Liver (tissue), 3 donors: ENCODE data around the gene L3MBTL3.

Experiments
- EGR1 ChIP-seq, 2 donors: IDR thresholded peaks; 2 replicates each; pipeline ENCODE4 v1.6.1; 2016 to 2018; ENCODE audit warnings: antibody characterized with exemption in 2 of 2, low read depth in 2 of 2
- FOXA1 ChIP-seq: IDR thresholded peaks from 2 replicates; pipeline ENCODE4 v1.6.1; 2016; ENCODE audit warnings: antibody characterized with exemption
- GABPA ChIP-seq, 2 donors: IDR thresholded peaks in 1 of 2; conservative IDR thresholded peaks in 1 of 2; 2 replicates each; pipeline ENCODE4 v1.6.1; 2016; ENCODE audit warnings: antibody characterized with exemption in 2 of 2, mild to moderate bottlenecking in 1 of 2, moderate library complexity in 1 of 2
- JUND ChIP-seq, 2 donors: IDR thresholded peaks; 2 replicates each; pipeline ENCODE4 v1.6.1; 2016; ENCODE audit warnings: antibody characterized with exemption in 2 of 2
- RAD21 ChIP-seq, 2 donors: IDR thresholded peaks; 2 replicates each; pipeline ENCODE4 v1.6.1; 2016; ENCODE audit warnings: antibody characterized with exemption in 2 of 2, mild to moderate bottlenecking in 2 of 2
- TAF1 ChIP-seq: conservative IDR thresholded peaks from 2 replicates; pipeline ENCODE4 v1.6.1; 2016; ENCODE audit warnings: antibody characterized with exemption, mild to moderate bottlenecking
- TF ChIP-seq, protein P1 (sequence below): fragments of 150-350 bp; IDR thresholded peaks from 2 replicates; pipeline ENCODE4 v1.5.1; 2017; ENCODE audit warnings: improper control_type of control experiment, low read depth, low read length; ENCODE audit not compliant: missing input control
- TF ChIP-seq, protein P2 (sequence below): IDR thresholded peaks from 2 replicates; pipeline ENCODE4 v1.6.1; 2016; ENCODE audit warnings: antibody characterized with exemption
- TF ChIP-seq, protein P3 (sequence below): IDR thresholded peaks from 2 replicates; pipeline ENCODE4 v1.6.1; 2016; ENCODE audit warnings: antibody characterized with exemption, mild to moderate bottlenecking
- TF ChIP-seq, protein P4 (sequence below): IDR thresholded peaks from 2 replicates; pipeline ENCODE4 v1.6.1; 2016; ENCODE audit warnings: antibody characterized with exemption
- donor health status: healthy.
- donor health status: healthy.

DNA sequence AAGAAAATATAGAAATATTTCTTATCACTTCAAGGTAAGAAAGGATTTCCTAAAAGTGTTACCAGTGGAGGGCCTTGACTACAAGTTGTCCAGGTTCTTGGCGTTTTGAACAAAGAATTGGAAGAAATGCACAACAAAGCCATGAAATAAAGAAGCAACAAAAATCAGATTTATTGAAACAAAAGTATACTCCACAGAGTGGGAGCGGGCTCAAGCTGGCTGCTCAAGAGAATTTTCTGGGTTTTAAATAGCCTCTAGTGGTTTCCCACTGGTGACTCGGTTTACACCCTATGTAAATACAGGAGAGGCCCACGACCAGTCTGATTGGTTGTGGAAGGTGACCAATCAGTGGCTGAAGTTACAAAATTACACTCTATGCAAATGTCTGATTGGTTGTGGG is 140.2 kb downstream of the L3MBTL3 start:
- TF ChIP-seq, protein P1, sequence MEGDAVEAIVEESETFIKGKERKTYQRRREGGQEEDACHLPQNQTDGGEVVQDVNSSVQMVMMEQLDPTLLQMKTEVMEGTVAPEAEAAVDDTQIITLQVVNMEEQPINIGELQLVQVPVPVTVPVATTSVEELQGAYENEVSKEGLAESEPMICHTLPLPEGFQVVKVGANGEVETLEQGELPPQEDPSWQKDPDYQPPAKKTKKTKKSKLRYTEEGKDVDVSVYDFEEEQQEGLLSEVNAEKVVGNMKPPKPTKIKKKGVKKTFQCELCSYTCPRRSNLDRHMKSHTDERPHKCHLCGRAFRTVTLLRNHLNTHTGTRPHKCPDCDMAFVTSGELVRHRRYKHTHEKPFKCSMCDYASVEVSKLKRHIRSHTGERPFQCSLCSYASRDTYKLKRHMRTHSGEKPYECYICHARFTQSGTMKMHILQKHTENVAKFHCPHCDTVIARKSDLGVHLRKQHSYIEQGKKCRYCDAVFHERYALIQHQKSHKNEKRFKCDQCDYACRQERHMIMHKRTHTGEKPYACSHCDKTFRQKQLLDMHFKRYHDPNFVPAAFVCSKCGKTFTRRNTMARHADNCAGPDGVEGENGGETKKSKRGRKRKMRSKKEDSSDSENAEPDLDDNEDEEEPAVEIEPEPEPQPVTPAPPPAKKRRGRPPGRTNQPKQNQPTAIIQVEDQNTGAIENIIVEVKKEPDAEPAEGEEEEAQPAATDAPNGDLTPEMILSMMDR, result no peak
- TF ChIP-seq, protein P2, sequence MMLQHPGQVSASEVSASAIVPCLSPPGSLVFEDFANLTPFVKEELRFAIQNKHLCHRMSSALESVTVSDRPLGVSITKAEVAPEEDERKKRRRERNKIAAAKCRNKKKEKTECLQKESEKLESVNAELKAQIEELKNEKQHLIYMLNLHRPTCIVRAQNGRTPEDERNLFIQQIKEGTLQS, result no peak
- TF ChIP-seq EGR1 (IDR thresholded peaks at IDR 0.05; ENCODE audit: low read depth in 2 of 2), result no peak
- TF ChIP-seq, protein P3, sequence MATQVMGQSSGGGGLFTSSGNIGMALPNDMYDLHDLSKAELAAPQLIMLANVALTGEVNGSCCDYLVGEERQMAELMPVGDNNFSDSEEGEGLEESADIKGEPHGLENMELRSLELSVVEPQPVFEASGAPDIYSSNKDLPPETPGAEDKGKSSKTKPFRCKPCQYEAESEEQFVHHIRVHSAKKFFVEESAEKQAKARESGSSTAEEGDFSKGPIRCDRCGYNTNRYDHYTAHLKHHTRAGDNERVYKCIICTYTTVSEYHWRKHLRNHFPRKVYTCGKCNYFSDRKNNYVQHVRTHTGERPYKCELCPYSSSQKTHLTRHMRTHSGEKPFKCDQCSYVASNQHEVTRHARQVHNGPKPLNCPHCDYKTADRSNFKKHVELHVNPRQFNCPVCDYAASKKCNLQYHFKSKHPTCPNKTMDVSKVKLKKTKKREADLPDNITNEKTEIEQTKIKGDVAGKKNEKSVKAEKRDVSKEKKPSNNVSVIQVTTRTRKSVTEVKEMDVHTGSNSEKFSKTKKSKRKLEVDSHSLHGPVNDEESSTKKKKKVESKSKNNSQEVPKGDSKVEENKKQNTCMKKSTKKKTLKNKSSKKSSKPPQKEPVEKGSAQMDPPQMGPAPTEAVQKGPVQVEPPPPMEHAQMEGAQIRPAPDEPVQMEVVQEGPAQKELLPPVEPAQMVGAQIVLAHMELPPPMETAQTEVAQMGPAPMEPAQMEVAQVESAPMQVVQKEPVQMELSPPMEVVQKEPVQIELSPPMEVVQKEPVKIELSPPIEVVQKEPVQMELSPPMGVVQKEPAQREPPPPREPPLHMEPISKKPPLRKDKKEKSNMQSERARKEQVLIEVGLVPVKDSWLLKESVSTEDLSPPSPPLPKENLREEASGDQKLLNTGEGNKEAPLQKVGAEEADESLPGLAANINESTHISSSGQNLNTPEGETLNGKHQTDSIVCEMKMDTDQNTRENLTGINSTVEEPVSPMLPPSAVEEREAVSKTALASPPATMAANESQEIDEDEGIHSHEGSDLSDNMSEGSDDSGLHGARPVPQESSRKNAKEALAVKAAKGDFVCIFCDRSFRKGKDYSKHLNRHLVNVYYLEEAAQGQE, result no peak
- no peak for TF ChIP-seq JUND (IDR thresholded peaks at IDR 0.05)
- TF ChIP-seq FOXA1, result no peak
- TF ChIP-seq TAF1, result no peak
- TF ChIP-seq, protein P4, sequence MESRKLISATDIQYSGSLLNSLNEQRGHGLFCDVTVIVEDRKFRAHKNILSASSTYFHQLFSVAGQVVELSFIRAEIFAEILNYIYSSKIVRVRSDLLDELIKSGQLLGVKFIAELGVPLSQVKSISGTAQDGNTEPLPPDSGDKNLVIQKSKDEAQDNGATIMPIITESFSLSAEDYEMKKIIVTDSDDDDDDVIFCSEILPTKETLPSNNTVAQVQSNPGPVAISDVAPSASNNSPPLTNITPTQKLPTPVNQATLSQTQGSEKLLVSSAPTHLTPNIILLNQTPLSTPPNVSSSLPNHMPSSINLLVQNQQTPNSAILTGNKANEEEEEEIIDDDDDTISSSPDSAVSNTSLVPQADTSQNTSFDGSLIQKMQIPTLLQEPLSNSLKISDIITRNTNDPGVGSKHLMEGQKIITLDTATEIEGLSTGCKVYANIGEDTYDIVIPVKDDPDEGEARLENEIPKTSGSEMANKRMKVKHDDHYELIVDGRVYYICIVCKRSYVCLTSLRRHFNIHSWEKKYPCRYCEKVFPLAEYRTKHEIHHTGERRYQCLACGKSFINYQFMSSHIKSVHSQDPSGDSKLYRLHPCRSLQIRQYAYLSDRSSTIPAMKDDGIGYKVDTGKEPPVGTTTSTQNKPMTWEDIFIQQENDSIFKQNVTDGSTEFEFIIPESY, result no peak
- TF ChIP-seq GABPA (IDR thresholded peaks at IDR 0.05 in 1 of 2, conservative IDR thresholded peaks at IDR 0.05 in 1 of 2), result no peak
- no peak for TF ChIP-seq RAD21 (IDR thresholded peaks at IDR 0.05)
